Activated CD4-positive, alpha-beta T cell treated with anti-CD3 and anti-CD28 coated beads for 24 hours (primary cell): ENCODE results near the gene PTPRC.

ENCODE experiments used
- DNase-seq, 2 donors: peaks; one replicate each; pipeline ENCODE4 v3.0.0-alpha.2; 2020; ENCODE audit warnings: low read depth in 2 of 2

PTPRC gene

GRCh38 chr1:198761859-198762616 lies 123.2 kb downstream of the PTPRC start:
- DNase-seq = no peak

GRCh38 chr1:198763298-198763714 lies 124.5 kb downstream of the PTPRC start:
- no peak for DNase-seq

GRCh38 chr1:198764748-198765147 lies 125.9 kb downstream of the PTPRC start:
- no peak for DNase-seq

- no peak for DNase-seq
Measured at GRCh38 chr1:198765416-198765815, 126.6 kb downstream of the PTPRC start.

GRCh38 chr1:198771563-198772153 lies 132.8 kb downstream of the PTPRC start:
- no peak for DNase-seq

- DNase-seq = no peak
Measured at GRCh38 chr1:198772626-198773025, 133.8 kb downstream of the PTPRC start.

GRCh38 chr1:198773030-198773429 lies 134.2 kb downstream of the PTPRC start:
- no peak for DNase-seq

- DNase-seq = no peak
Measured at GRCh38 chr1:198773523-198773922, 134.7 kb downstream of the PTPRC start.

- DNase-seq = no peak
Measured at GRCh38 chr1:198774421-198774820, 135.6 kb downstream of the PTPRC start.

- no peak for DNase-seq
Measured at GRCh38 chr1:198775606-198776005, 136.8 kb downstream of the PTPRC start.

GRCh38 chr1:198776602-198777029 lies 137.8 kb downstream of the PTPRC start:
- DNase-seq = no peak

GRCh38 chr1:198778049-198778448 lies 139.2 kb downstream of the PTPRC start:
- no peak for DNase-seq

- no peak for DNase-seq
Measured at GRCh38 chr1:198780376-198780775, 141.5 kb downstream of the PTPRC start.

- no peak for DNase-seq
Measured at GRCh38 chr1:198788561-198789064, 149.8 kb downstream of the PTPRC start.

GRCh38 chr1:198793714-198794113 lies 154.9 kb downstream of the PTPRC start:
- DNase-seq = no peak

GRCh38 chr1:198794498-198794897 lies 155.7 kb downstream of the PTPRC start:
- DNase-seq = no peak

GRCh38 chr1:198797656-198798055 lies 158.8 kb downstream of the PTPRC start:
- DNase-seq = no peak

- DNase-seq = no peak
Measured at GRCh38 chr1:198798923-198799386, 160.1 kb downstream of the PTPRC start.

- no peak for DNase-seq
Measured at GRCh38 chr1:198805498-198806151, 166.8 kb downstream of the PTPRC start.

GRCh38 chr1:198806861-198807260 lies 168.0 kb downstream of the PTPRC start:
- DNase-seq = no peak
